HG02571 (cell line): ENCODE data around the gene PTX4.
"Not testable (repeated sequence)": the region's sequence is repeated elsewhere in the genome, so short reads cannot be mapped to it uniquely, and the experiment has no call there.

Experiments
- ATAC-seq: cut with Tn5 transposase; IDR thresholded peaks from one replicate; pipeline ENCODE4 v1.9.1; 2021; ENCODE audit warnings: mild to moderate bottlenecking, moderate library complexity; ENCODE audit not compliant: unreplicated experiment

PTX4 gene

GRCh38 chr16:1487395-1488053 lies 1.2 kb downstream of the PTX4 start:
- ATAC-seq, result no peak

GRCh38 chr16:1486551-1487390 lies 2.0 kb downstream of the PTX4 start:
- no peak for ATAC-seq

- ATAC-seq, result no peak
Observed at GRCh38 chr16:1485847-1486496, 2.8 kb downstream of the PTX4 start.

- ATAC-seq, result no peak
Observed at GRCh38 chr16:1481906-1482835, 6.6 kb downstream of the PTX4 start.

GRCh38 chr16:1478937-1479336 lies 9.8 kb downstream of the PTX4 start:
- not testable (repeated sequence) for ATAC-seq

GRCh38 chr16:1477033-1477432 lies 11.7 kb downstream of the PTX4 start:
- ATAC-seq, result no peak

- ATAC-seq, result no peak
Observed at GRCh38 chr16:1475552-1476114, 13.1 kb downstream of the PTX4 start.

GRCh38 chr16:1474796-1475551 lies 13.8 kb downstream of the PTX4 start, which contains the start of gene CLCN7:
Gene CLCN7, minus strand, starts transcription at chr16:1475028. Its CDS starts 54 bp downstream, at chr16:1474974.
- ATAC-seq, result peak; percentile 72

GRCh38 chr16:1474082-1474795 lies 14.5 kb downstream of the PTX4 start:
- no peak for ATAC-seq

GRCh38 chr16:1472974-1473373 lies 15.8 kb downstream of the PTX4 start:
- ATAC-seq, result no peak

- ATAC-seq, result no peak
Observed at GRCh38 chr16:1471569-1472194, 17.1 kb downstream of the PTX4 start.

GRCh38 chr16:1470481-1471251 lies 18.1 kb downstream of the PTX4 start:
- ATAC-seq, result no peak

- ATAC-seq, result no peak
Observed at GRCh38 chr16:1469693-1470201, 19.0 kb downstream of the PTX4 start.

GRCh38 chr16:1469141-1469540 lies 19.6 kb downstream of the PTX4 start:
- ATAC-seq, result not testable (repeated sequence)

- no peak for ATAC-seq
Observed at GRCh38 chr16:1468426-1468810, 20.3 kb downstream of the PTX4 start.

- ATAC-seq, result no peak
Observed at GRCh38 chr16:1466968-1467521, 21.7 kb downstream of the PTX4 start.

GRCh38 chr16:1466054-1466453 lies 22.7 kb downstream of the PTX4 start:
- no peak for ATAC-seq
